PC-9 (cell line): ENCODE measurements around the gene CTDP1. TPM values are rescaled to one million over a fixed set of nuclear protein-coding genes. Genes with fewer than 3 reads are reported as not detected.
A peak's percentile ranks its signal among the peaks of the same experiment; 100 is the strongest.
"Not testable (repeated sequence)": the region's sequence is repeated elsewhere in the genome, so short reads cannot be mapped to it uniquely, and the experiment has no call there.

ENCODE experiments used
- BruUV-seq: library from RNA; stranded (reverse); fragments of 400-500 nt; replicated peaks from 2 replicates; lab custom pipeline; 2021; lab: Mats Ljungman, UMichigan
- CTCF ChIA-PET: fragments of 300-600 bp; sonication (Branson Sonifier 250); formaldehyde crosslinking; loops from one replicate; lab custom pipeline; 2022; ENCODE audit warnings: antibody characterized with exemption; lab: Charles Lee
- POLR2A ChIA-PET: fragments of 300-600 bp; sonication (Branson Sonifier 250); formaldehyde crosslinking; loops from one replicate; lab custom pipeline; 2022; ENCODE audit warnings: antibody characterized with exemption; ENCODE audit not compliant: unreplicated experiment; lab: Charles Lee
- DNase-seq, 2 experiments: peaks; one replicate each; pipeline versions ENCODE4 v3.0.0 to v3.0.0-alpha.2; 2015 to 2022; ENCODE audit warnings: mixed read lengths in 1 of 2
- H2AFZ ChIP-seq: fragments of 200-600 bp; sonication (generic); 2 replicates; pipeline ENCODE4 v1.8.1; 2017; ENCODE audit warnings: antibody characterized with exemption
- H3F3A ChIP-seq: fragments of 200-600 bp; sonication (generic); 2 replicates; pipeline ENCODE4 v1.8.1; 2017; ENCODE audit warnings: antibody characterized with exemption, mild to moderate bottlenecking, low read depth; ENCODE audit not compliant: insufficient read depth
- H3K27ac ChIP-seq: fragments of 200-600 bp; sonication (generic); 2 replicates; pipeline ENCODE4 v1.6.1; 2016; ENCODE audit warnings: mixed run types
- H3K27me3 ChIP-seq: fragments of 200-600 bp; sonication (generic); 2 replicates; pipeline ENCODE4 v1.6.1; 2016; ENCODE audit warnings: low read depth, mixed run types; ENCODE audit not compliant: insufficient read depth
- H3K36me3 ChIP-seq: fragments of 200-600 bp; sonication (generic); 2 replicates; pipeline ENCODE4 v1.6.1; 2016; ENCODE audit warnings: low read depth, mixed run types
- H3K4me1 ChIP-seq: fragments of 200-600 bp; sonication (generic); replicated peaks from 2 replicates; pipeline ENCODE4 v1.6.1; 2016; ENCODE audit warnings: mixed run types; ENCODE audit not compliant: insufficient read depth
- H3K4me2 ChIP-seq: fragments of 200-600 bp; sonication (generic); 2 replicates; pipeline ENCODE4 v1.6.1; 2017; ENCODE audit warnings: mixed run types
- H3K4me3 ChIP-seq: fragments of 200-600 bp; sonication (generic); 2 replicates; pipeline ENCODE4 v1.6.1; 2016; ENCODE audit warnings: mixed run types
- H3K79me2 ChIP-seq: fragments of 200-600 bp; sonication (generic); 2 replicates; pipeline ENCODE4 v1.6.1; 2017; ENCODE audit warnings: low read depth, mixed run types
- H3K9me2 ChIP-seq: fragments of 200-600 bp; sonication (generic); 2 replicates; pipeline ENCODE4 v1.8.1; 2017; ENCODE audit warnings: mild to moderate bottlenecking; ENCODE audit not compliant: insufficient read depth
- H3K9me3 ChIP-seq: fragments of 200-600 bp; sonication (generic); 2 replicates; pipeline ENCODE4 v1.8.1; 2016; ENCODE audit warnings: low read depth; ENCODE audit not compliant: insufficient read depth
- H4K20me1 ChIP-seq: fragments of 200-600 bp; sonication (generic); 2 replicates; pipeline ENCODE4 v1.8.1; 2017; ENCODE audit not compliant: insufficient read depth
- CTCF ChIP-seq: fragments of 200-600 bp; sonication (generic); conservative IDR thresholded peaks from 2 replicates; pipeline ENCODE4 v1.6.1; 2017; ENCODE audit warnings: mixed run types, antibody characterized with exemption, mild to moderate bottlenecking, moderate library complexity
- EZH2 ChIP-seq: fragments of 200-600 bp; sonication (generic); IDR thresholded peaks from 2 replicates; pipeline ENCODE4 v1.8.0; 2017; ENCODE audit warnings: antibody characterized with exemption, low read depth
- intact Hi-C: fragments of 100-400 bp; cut with micrococcal nuclease; formaldehyde crosslinking; loops from one replicate; pipeline ENCODE4 v1.10.0; 2022; ENCODE audit not compliant: unreplicated experiment
- total RNA-seq: library from RNA; stranded (reverse); gene quantifications from 2 replicates; pipeline ENCODE4 v1.2.3, GENCODE V29; 2021

Gene CTDP1
- total RNA-seq, 1 experiment from 2014 or later = 16.0 TPM

DNA sequence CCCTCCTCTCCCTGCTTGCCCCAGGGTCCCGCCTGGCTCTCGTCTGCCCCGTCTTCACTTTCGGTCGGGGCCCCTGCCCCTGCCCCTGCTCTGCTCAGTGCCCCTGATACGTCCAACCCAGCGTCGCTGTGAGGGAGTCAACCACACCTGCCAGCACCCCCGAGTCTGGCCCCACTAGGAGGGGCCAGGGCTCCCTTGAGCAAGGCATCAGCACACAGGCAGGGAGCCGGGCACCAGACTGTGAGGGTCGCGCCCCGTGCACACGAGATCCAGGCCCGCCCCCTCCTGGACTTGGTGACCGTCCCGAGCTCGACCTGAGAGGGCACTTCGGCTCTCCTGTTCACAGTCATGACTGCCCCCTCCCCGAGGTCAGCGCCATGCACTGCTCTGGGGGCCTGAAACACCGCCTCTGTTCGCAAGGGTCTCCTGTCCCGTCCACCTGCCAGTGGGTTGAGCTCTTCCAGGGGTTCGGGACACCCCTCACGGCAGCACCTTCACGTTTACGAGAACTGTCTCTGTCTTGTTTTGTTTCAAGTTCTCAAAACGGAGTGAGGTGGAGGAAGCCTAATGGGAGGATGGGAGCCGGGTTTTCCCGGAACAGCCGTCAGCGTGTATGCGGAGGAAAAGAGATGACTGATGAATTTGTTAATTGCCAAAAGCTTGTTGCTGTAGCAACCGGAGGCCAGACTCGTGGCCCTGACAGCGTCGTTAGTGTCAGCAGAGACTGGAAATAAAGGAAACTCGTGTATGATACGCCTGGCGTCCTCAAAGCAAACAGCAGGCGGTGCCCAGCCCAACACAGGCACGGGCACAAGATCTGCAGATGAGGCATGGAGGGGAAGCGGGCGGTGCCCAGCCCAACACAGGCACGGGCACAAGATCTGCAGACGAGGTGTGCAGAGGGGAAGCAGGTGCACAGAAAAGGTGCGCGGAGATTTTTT lies 69.9 kb downstream of the CTDP1 start:
- H3K36me3 ChIP-seq = 0 out of 2 replicates have a peak, but pooled peaks cover 6% of the 10 kb centered on the region
- H3K4me2 ChIP-seq = no peak overlapping the region
- TF ChIP-seq CTCF = no peak
- TF ChIP-seq EZH2 = no peak
- H3K9me3 ChIP-seq = no peaks in the 10 kb centered on the region
- no peak overlapping the region for H3K27ac ChIP-seq
- BruUV-seq = no TSS peak
- ChIA-PET POLR2A (no interaction called here), CTCF (no interaction called here)
- intact Hi-C loops = no loop called here
- no peaks in the 10 kb centered on the region for H3K27me3 ChIP-seq
- no peaks in the 10 kb centered on the region for H3K9me2 ChIP-seq
- H2AFZ ChIP-seq = no peak overlapping the region
- H3K4me3 ChIP-seq = no peak overlapping the region
- no peaks in the 10 kb centered on the region for H4K20me1 ChIP-seq
- no peaks in the 10 kb centered on the region for H3K79me2 ChIP-seq
- no peaks in the 10 kb centered on the region for H3F3A ChIP-seq
- DNase-seq = no peak
- H3K4me1 ChIP-seq = no peaks in the 10 kb centered on the region

DNA sequence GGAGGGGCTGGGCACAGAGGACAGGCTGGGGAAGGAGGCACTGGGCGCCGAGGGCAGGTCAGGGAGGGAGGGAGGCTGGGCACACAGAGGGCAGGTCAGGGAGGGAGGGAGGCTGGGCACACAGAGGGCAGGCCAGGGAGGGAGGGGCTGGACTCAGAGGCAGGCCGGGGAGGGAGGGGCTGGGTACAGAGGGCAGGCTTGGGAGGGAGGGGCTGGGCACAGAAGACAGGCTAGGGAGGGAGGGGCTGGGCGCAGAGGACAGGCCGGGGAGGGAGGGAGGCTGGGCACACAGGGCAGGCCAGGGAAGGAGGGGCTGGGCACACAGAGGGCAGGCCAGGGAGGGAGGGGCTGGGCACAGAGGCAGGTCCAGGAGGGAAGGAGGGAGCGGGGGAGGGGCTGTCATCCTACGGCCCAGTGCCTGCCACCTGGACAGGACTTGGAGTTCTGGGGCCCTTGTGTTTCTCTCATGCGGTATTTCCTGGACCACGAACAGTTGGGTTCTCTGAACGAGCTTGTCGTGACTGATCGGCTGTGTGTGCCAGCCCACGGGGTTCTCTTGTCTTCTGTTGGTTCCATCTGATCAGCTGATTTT lies 71.5 kb downstream of the CTDP1 start:
- Histone ChIP-seq H4K20me1 (no peaks in the 10 kb centered on the region), H3K27me3 (no peaks in the 10 kb centered on the region), H3K36me3 (0 out of 2 replicates have a peak, but pooled peaks cover 6% of the 10 kb centered on the region), H2AFZ (no peak overlapping the region), H3K27ac (no peak overlapping the region), H3K9me2 (no peaks in the 10 kb centered on the region), H3K9me3 (no peaks in the 10 kb centered on the region), H3K4me3 (no peak overlapping the region), H3K79me2 (no peaks in the 10 kb centered on the region), H3K4me2 (no peak overlapping the region), H3F3A (no peaks in the 10 kb centered on the region), H3K4me1 (no peaks in the 10 kb centered on the region)
- no peak for DNase-seq
- intact Hi-C loops = no loop called here
- POLR2A ChIA-PET = no interaction called here
- no peak for TF ChIP-seq EZH2
- no peak for TF ChIP-seq CTCF
- no TSS peak for BruUV-seq
- CTCF ChIA-PET = no interaction called here

- DNase-seq, H2AFZ ChIP-seq, H3K9me2 ChIP-seq, H3K27me3 ChIP-seq, H3K4me2 ChIP-seq, H3K4me1 ChIP-seq, H4K20me1 ChIP-seq, BruUV-seq, CTCF ChIA-PET, H3K79me2 ChIP-seq, H3K36me3 ChIP-seq, H3K4me3 ChIP-seq, intact Hi-C loops, H3K27ac ChIP-seq, H3F3A ChIP-seq, H3K9me3 ChIP-seq, POLR2A ChIA-PET: not testable (repeated sequence)
- TF ChIP-seq CTCF = peak; percentile 33; the same call in 1 of the 2 replicates
Measured at GRCh38 chr18:79751918-79752578, 72.4 kb downstream of the CTDP1 start.

DNA sequence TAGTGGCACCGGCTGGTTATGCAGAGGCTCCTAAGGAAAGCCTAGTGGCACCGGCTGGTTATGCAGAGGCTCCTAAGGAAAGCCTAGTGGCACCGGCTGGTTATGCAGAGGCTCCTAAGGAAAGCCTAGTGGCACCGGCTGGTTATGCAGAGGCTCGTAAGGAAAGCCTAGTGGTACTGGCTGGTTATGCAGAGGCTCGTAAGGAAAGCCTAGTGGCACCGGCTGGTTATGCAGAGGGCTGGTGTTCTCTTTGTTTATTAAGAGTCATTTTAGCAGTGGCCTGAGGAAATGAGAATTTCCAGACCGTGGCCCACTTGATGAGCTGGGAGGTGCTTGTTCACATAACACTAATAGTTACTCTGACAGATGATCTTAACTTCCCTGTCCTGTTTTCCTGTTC lies 73.3 kb downstream of the CTDP1 start:
- H4K20me1 ChIP-seq, intact Hi-C loops, H3F3A ChIP-seq, POLR2A ChIA-PET, H3K9me2 ChIP-seq, H3K4me2 ChIP-seq, H3K4me3 ChIP-seq, H3K79me2 ChIP-seq, BruUV-seq, CTCF ChIA-PET, H3K27me3 ChIP-seq, H3K4me1 ChIP-seq, H3K36me3 ChIP-seq, H3K9me3 ChIP-seq, H3K27ac ChIP-seq, DNase-seq, H2AFZ ChIP-seq: not testable (repeated sequence)
